CD4-positive, alpha-beta T cell treated with Interleukin-12 subunit alpha and Interleukin-12 subunit beta, for 1 hour (primary cell): ENCODE results near the gene GLP1R.

Source experiments
- DNase-seq: peaks from one replicate; pipeline ENCODE4 v3.0.0-alpha.2; 2020

The GLP1R gene

DNA sequence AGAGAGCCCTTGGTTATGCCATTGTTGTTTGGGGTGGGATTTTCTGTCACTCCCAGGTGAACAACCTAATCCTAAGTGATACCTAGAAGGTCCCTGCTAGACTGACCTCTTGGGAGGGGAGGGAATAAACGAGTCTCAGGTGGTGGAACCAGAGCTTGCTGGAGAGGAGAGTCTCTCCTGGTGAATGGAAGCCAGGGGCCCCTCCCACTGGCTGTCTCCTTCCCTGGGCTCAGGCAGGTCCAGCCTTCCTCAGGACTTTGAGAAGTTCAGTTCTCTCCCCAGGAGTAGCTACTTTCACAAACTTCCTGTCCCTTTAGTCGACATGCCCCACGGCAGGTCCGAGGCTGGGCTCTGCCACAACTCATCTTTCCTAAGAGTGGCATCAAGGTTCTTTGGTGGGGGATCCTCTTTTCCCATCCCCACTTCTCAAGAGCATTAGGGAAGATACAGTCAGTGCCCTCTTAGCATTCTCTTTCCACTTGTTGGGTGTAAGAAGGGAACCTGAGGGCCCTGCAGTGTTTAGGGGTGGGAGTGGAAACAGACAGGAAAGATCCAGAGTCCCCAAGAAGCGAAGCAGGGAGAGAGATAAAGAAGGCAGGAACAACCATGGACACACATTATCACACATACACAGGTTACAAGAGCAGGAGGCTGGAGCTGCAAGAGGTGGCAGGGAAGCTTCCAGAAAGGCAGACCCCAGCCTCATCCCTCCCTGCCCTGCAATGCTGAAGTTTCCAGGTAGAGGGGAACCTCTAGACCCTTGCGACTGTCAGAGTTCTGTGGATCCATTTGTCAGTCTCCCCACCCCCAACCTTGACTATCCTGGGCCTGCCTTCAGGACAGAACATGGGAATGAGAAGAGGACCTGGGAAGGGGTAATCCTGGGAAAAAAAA, 900 bp upstream of the GLP1R start:
- no peak for DNase-seq

DNA sequence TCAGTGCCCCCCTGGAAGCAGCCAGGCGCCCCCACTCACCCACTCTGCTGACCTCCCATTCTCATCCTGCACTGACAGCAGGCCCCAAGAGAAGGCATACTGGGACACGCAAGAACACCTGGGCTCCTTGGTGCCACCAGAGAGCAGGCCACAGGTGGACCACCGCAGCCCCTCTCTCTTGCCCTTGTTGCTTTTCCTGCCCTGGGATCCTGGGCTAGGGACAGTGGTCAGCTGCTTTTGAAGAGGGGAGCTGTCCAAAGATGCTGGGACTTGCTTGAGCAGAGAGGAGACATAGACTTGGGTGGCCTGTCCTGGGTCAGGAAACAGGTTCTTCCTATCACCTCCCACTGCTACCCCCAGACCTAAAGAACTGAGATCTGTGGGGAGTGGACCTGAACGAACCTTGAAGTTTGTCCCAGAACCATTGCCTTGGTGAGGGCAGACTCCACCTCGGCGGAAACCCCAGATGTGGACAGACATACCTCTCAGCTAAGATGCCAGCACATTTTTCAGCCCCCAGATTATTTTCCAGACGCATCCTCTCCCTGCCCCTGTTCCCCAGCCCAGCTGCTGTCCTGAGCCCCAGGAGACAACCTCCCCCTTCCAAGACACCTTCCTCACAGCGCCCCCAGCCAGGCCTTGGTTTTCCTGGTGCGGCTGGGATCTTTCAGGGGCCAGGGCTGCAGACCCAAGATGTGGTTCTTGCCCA, 1.1 kb downstream of the GLP1R start:
- no peak for DNase-seq

DNA sequence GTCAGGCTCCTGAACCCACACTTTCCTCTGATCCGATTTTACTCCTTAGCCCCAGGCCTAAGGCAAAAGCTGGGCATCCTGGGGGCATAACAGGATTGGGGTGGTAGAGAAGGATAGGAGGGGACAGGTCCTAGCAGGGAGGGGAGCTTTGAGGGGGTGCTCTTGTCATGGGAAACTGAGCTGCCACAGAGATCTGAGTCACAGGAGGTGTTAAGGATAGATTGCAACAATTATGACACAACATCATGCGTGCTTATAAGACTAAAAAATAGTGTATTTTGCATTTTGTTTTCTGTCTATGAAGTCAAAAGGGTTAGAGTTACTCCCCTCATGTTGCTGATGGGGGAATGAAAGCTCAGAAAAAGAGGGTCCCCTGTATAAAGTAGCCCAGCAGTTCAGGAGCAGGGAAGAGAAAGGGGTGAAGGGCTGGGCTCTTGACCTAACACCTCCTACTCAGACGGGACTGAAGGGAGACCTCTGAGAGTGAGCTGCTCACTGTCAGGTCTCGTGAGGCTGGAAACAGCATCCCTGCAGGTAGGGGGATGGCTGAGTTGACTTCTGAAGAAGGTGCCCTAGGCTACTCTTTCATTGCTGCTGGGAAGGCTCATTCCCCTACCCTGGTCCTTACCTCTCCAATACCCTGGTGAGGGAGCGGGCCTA, 2.0 kb downstream of the GLP1R start:
- no peak for DNase-seq

DNA sequence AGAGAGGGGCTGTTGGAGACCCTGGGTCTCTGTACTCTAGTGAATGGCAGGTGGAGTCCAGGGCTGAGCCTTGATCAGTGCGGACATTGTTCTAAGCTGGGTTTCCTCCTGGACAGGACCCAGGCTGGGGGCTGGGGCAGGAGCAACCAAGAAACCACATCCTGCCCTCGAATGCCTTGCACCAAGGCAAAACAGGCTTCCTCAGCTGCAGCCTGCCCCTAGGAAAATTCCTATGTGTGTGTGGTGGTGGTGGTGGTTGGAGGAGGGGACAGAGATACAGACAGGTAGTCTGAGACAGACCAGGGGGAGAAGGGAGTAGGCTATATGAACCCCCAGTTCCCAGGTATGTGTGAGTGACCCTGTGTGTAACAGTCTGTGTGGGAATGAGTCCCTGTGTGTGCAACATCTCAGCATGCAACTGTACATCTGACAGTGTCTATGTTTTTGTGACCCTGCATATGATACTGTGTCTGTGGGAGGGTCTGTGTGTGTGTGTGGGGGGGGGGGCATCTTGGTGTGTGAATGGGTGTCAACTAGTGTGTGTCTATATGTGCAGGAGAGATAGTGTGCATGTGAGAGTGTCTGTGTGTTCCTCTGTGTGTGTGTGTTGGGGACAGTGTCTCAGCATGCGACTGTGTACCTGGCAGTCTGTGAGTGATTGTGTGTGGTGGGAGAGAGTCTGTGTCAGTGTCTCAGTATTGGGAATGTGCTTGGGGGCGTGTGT, 3.0 kb downstream of the GLP1R start:
- no peak for DNase-seq

DNA sequence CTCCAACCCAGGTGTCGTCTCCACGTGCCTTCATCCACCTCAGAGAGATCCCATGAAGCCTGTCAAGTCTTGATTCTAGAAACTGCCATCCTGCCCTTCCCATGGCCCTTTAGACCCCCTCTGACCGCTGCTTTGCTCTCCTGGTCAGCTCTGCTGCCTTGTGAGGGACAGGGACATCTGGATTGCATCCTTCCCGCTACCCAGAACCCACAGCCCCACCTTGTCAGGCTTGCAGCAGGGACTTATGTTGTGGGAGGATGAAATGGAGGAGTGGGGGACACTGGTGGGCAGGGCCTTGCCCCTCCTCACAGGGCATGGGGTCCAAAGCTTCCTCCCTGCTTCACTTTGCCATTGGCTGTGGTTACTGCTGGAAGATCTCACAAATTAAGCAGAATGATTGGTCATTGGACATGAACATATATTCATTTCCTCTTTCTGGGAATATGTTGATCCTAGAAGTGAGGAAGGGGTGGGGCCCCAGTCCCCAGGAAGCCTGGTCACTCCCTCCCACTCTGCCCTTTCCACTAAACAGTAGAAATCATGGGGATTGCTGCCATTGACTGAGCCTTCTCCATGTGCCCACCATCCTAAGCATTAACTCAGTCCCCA, 4.5 kb downstream of the GLP1R start:
- DNase-seq: no peak

DNA sequence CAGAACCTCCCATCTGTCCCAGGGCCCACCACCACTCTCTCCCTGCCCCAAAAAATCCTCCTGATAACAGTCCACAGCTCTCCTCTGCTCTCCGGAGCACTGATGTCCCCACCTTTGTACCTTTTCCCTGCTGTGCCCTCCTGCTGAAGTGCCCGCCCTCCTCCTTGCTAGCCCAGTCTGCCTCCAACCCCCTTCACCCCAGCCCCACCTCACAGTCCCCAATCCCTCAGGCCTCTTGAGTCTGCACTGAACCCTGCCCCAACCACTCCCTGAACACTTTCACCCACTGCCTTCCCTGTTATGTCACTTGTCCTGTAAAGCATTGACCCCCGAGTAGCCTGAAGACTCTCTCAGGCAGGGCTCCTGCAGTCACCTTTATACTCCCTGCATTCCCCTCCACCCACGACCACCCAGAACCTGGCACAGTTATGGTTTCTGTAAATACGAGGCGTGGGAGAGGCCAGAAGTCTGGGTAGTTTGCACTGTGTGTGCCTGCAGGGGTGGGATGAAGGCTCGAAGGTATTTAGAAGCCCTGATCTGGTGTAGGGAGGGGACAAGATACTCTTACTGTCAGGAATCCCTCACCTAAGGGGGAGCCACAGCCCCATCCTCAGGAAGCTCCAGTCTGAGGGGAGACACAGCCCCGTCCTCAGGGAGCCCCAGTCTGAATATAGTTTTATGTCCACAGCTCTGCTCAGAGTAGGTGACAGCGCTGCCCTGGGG, 5.4 kb downstream of the GLP1R start:
- no peak for DNase-seq

DNA sequence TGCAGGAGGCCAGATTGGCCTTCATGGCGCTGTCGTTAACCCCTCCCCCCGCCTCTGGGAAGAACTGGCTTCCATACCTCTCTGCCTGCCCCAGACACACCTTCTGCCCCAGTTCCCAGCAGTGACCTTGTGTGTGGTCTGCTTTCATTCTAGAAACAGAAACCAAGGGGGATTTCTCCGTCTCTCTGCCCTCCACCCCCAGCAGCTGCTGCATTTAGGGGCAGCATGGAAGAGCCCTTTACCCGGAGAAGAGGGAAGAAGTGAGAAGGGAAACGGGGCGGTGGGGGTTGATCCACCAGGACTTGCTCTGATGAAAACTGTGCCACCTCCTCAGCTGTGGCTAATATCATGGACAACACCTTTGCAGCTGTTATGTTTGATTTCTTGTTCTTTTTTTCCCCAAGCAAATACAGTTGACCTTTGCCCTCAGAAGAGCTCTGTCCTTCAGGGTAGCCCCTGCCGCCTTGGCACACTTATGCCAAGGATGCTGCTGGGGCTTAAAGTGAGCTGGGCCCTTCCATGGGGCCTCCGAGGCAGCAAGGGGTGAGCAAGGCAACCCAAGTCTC, 6.1 kb downstream of the GLP1R start:
- no peak for DNase-seq

DNA sequence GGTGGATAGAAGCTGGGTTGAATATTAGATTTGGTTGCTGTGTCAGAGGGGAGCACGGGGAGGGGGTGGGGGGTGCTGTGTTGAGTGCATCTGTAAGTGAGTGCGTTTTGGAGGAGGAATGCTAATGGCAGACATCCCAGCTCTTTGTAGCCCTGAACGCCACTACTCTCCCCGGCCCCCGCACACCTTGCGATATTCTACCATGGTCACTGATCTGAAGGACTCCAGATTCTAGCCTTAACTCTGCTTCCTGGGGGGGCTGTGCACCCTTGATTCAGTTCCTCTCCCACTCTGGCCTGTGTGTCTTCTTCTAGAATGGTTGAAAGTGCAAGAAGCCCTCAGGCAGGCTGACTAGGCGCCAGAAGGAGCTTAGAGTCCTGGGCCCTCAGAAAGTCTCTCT, 7.1 kb downstream of the GLP1R start:
- no peak for DNase-seq

DNA sequence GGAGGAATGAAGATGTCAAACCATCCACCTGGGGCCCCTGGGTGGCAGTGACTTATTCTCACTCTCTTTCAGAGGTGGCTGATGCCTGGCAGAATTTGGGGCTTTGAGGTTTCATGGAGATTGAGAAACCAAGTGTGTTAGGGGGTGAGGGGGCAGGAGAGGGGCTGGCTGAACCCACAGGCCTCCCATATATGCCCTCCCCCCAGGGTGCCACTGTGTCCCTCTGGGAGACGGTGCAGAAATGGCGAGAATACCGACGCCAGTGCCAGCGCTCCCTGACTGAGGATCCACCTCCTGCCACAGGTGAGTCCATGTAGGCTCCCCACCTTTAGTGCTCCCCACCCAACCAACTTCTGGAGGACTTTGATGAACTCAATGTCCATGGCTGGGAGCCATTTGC, 7.6 kb downstream of the GLP1R start:
- DNase-seq: no peak

DNA sequence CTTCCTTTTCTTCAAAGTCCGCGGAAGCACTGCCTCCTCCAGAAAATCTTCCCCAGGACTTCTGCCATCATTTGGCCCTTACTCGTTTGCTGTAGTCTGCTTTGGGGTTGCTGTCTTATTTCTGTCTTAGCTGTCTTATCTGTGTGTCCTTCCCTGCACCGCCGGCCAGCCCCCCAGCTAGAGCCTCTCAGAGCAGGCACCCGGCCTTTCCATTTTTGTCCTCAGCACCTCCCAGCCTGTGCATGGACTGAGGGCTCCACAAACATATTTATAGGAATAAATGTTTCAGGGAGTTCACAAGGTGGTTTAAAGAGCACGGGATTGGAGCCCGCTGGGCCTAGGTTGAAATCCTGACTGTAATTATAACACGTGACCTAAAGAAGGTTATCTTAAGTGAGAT, 8.1 kb downstream of the GLP1R start:
- DNase-seq: no peak

DNA sequence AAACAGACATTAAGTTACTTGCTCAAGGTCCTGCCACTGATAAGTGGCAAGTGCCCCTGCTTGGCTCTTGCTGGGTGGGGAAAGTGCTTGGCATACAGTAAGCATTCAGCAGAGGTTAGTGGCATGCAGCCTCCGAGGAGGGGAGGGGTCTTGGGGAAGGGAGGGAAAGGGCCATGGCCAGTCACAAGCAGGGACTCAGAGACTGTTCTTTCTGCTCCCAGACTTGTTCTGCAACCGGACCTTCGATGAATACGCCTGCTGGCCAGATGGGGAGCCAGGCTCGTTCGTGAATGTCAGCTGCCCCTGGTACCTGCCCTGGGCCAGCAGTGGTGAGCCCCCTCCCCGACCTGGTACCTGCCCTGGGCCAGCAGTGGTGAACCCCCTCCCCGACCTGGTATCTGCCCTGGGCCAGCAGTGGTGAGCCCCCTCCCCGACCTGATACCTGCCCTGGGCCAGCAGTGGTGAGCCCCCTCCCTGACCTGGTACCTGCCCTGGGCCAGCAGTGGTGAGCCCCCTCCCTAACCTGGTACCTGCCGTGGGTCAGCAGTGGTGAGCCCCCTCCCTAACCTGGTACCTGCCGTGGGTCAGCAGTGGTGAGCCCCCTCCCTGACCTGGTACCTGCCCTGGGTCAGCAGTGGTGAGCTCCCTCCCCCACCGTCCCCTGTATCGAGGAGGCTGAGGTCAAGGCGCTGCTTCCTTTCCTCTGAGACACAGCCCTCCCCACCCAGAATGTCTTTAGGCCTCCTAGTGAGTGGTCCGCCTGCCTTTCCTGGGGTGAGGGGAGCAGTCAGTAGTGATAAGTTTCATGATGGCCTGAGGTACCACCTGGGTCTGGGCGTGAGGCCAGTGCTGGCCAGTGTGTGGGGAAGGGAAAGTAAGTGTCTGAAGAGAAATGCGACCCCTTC, 8.9 kb downstream of the GLP1R start:
- DNase-seq: no peak

DNA sequence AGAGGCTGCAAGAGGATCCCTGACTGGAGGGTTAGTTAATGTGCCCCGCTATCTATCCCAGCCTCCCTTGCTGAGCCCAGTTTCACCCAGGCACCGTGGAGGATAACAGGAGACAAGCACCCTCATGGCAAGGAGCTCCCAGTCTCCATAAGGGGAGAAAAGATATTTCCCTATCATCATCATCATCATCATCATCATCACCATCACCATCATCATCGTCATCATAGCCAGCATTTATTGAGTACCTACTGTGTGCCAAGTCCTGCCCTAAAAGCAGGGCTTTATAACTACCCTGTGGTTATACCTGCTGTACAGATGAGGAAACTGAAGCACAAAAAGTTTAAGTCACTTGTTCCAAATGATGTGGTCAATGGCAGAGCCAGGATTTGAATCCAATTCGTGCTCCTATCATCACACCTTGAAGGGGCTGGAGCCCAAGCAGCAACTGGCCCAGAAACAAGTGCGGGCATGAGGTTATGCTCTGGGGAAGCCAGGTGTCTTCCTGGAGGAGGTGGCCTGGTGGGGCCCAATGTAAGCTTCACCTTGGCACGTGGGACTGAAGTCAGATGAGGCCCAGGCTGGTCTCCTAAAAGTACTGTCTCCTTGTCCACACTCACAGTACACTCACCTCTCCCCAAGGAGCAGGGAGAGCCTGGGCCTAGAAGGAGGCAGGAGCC, 10.0 kb downstream of the GLP1R start:
- no peak for DNase-seq

DNA sequence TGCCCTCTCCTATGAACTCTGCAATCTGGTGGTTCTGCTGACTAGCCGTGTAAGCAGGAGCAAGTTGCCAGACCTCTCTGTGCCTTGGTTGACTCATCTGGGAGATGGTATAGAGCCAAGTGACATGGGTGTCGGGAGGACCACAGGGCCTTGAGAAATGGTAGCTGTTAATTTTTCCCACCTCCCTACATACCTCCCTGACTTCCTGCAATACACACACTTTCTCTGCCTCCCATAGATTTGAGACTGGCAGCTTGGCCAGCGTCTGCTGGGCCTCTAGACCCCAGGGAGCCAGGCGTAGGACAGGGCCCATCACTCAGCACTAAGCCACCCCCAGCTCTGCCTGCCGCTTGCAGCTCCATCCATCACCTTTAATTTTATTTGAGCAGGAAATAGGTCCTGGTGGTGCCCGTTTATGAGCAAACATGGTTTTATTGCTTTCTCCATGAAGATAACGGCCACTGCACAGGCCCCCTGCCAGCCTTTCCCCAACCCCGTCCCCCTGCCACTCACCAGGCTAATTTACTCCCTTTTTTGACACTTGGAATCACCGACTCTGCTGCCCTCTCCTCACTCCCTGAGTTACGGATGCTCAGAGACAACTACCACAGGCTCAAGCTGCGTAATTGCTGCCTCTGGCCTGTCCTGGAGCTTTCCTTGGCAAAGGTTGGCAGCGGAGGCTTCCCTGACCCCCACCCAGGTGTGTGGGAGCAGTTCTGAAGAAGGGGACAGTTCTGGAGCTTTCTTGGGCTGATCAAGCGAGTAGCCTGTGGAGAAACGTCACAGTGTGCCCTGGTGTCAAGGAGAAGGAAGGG, 11.1 kb downstream of the GLP1R start:
- no peak for DNase-seq

DNA sequence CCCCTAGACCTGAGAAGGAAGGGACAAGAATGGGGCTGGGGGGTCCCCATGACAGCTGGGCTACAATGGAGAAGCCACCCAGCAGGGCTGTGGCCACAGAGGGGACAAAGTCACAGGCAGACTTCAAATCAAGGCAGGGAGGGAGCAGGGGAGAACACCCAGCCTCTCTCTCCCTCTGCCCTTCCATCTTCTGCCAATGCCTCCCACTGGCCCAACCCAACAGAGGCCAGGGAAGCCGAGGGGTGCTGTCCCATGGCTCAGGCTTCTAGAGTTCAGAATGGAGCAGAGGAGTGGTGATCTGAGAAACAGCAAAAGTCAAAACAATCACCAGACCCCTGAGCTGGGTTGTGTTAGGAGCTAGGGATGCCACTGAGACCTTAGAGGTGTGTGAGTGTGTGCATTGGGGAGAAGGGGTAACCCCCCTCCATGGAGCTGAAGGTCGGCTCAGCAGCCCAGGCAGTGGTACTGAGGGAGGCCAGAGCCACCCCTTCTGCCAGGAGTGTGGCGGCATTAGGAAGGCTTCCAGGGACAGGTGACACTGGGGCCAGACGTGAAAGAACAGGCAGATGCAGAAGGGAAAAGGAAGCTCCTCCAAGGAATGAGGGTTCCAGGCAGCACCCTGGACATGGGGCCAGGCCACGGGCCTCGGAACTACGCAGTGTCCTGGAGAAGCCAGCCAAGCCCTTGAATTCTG, 12.0 kb downstream of the GLP1R start:
- no peak for DNase-seq

DNA sequence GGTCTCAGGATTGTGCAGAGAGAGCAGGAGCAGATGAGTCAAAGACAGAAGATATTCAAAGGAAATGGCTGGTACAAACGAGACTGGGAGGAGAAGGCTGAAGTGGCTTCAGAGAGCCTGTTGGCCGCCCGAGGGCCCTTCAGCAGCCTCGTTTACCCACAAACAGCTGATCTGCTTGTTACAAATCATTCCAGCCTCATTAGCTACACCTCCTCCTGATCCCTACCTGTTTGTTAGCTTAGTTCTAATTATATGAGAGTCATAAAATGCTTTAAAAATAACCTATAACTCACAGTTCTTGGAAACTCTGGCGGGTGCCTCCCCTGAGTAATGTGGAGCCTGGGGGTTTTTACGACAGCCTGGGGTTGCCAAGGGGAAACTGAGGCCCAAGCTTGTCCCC, 12.6 kb downstream of the GLP1R start:
- no peak for DNase-seq

DNA sequence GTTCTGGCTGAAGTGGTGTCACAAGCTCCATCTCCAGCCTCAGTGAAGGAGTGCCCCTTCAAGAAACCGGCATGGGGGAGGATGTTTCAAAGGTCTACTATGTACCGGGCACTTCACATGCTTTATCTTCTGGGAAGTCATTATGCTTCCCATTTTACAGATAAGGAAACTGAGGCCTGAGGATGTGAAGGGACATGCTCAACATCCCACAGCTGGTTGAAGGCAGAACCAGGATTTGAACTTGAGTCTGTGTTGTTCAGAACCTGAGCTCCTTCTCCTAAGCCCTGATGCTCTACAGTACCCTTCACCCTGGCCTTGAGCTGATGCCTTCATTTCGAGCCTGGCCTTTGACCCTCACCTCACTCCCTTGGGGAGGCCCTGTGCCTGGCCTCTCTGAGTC, 13.0 kb downstream of the GLP1R start:
- no peak for DNase-seq

DNA sequence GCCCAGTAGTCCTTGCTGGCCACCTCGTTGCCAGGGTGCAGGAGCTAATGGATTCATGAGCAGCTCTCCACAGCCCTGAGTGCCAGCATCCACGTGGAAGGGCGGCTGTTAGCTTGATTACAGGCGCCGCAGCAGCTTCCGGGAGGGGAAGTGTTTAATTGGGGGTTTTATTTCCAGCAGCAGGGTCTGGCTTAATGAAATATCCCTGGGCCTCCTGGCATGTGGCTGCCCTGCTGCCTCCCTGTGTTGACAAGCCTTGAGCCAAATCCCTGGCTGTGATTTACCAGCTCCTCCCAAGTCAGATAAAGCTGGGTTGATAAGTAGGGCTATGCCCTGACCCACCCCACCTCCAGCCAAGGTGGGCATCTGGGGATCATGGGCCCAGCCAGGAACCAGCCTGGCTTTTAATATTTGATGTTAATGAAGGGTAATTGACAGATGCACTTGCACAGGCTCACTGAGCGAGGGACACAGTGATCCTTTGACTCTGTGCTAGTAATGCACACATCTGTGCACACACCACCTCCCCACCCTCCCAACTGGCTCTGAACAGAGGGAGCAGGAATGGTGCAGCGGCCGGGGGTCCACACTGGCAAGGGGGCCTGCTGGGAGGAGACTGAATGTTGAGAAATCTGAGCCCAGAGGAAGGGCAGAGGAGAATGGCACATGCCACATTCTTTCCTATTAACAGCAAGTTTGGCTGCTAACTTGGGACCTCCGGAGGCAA, 13.6 kb downstream of the GLP1R start:
- DNase-seq: no peak

DNA sequence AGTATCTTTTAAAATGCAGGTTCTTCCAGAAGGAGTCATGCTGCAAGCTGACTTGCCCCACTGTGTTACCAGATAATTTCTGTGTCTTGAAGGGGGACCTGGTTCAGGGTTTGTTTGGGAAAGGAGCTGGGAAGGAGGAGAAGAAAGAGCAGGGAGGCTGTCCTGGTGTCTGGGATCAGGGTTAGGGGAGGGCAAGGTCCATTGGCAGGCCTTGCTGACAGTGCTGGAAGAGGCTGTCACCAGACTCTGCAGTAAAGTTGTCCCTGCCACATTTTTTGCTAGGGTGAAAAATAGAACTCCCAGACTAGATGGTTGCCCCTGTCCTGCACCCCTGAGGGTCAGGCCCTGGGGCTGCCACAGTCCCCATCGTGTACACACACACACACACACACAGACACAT, 14.9 kb downstream of the GLP1R start:
- DNase-seq: no peak
